Activated CD4-positive, alpha-beta memory T cell treated with anti-CD3 and anti-CD28 coated beads for 36 hours (primary cell): ENCODE data around the gene DNAH12. TPM values are rescaled to one million over a fixed set of nuclear protein-coding genes. Genes with fewer than 3 reads are reported as not detected.
"Not testable (repeated sequence)": the region's sequence is repeated elsewhere in the genome, so short reads cannot be mapped to it uniquely, and the experiment has no call there.

ENCODE experiments used
- CTCF ChIA-PET: fragments of 350-600 bp; sonication (Branson Sonifier 250); formaldehyde crosslinking; loops from one replicate; lab custom pipeline; 2021; ENCODE audit warnings: antibody characterized with exemption, inconsistent platforms; lab: Charles Lee
- POLR2A ChIA-PET: fragments of 350-600 bp; sonication (Branson Sonifier 250); formaldehyde crosslinking; loops from one replicate; lab custom pipeline; 2021; ENCODE audit warnings: antibody characterized with exemption; lab: Charles Lee
- DNase-seq: peaks from one replicate; pipeline ENCODE4 v3.0.0-alpha.2; 2020
- H3K27ac Mint-ChIP-seq: one replicate; pipeline ENCODE4 v1.8.0; 2021; ENCODE audit warnings: mixed read lengths
- H3K27me3 Mint-ChIP-seq: one replicate; pipeline ENCODE4 v1.8.0; 2021; ENCODE audit warnings: mixed read lengths
- H3K36me3 Mint-ChIP-seq: one replicate; pipeline ENCODE4 v1.8.0; 2021; ENCODE audit warnings: mixed read lengths
- H3K4me1 Mint-ChIP-seq: one replicate; pipeline ENCODE4 v1.8.0; 2021; ENCODE audit warnings: low read depth, mixed read lengths
- H3K4me3 Mint-ChIP-seq: one replicate; pipeline ENCODE4 v1.8.0; 2021; ENCODE audit warnings: mild to moderate bottlenecking, mixed read lengths
- H3K9me3 Mint-ChIP-seq: one replicate; pipeline ENCODE4 v1.8.0; 2021; ENCODE audit warnings: mixed read lengths
- intact Hi-C: fragments of 100-400 bp; cut with micrococcal nuclease; formaldehyde crosslinking; loops from one replicate; pipeline ENCODE4 v1.15.1; 2023
- total RNA-seq, 2 experiments: library from RNA; stranded (reverse); gene quantifications; one replicate each; pipeline ENCODE4 v1.2.3, GENCODE V29; 2021

The DNAH12 gene
- total RNA-seq, 2 experiments from 2014 or later, result 0.14 TPM; not detected in 1

DNA sequence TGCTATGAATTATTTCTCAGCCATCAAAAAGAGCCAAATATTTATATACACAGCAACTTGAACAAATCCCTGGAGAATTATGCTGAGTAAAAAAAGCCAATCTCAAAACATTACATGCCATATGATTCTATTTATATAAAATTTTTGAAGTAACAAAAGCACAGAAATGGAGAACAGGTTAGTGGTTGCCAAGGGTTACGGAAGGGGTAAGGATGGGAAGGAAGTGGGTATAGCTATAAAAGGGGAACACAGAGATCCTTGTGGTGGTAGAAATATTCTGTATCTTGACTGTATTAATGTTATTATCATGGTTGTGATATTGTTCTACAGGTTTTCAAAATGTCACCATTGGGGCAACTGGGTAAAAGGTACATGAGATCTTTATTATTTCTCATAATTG is 189.4 kb downstream of the DNAH12 start:
- intact Hi-C loops, result no loop called here
- Mint-ChIP-seq H3K27ac (no peak overlapping the region), H3K9me3 (no peaks in the 10 kb centered on the region), H3K4me3 (no peak overlapping the region), H3K36me3 (no peaks in the 10 kb centered on the region), H3K4me1 (no peaks in the 10 kb centered on the region), H3K27me3 (peaks cover 2% of the 10 kb centered on the region)
- ChIA-PET CTCF (no interaction called here), POLR2A (no interaction called here)
- DNase-seq, result no peak

- H3K4me1 Mint-ChIP-seq, result no peaks in the 10 kb centered on the region
- no peak overlapping the region for H3K27ac Mint-ChIP-seq
- H3K9me3 Mint-ChIP-seq, result no peaks in the 10 kb centered on the region
- intact Hi-C loops, result no loop called here
- H3K4me3 Mint-ChIP-seq, result no peak overlapping the region
- ChIA-PET POLR2A (no interaction called here), CTCF (no interaction called here)
- no peak for DNase-seq
- H3K27me3 Mint-ChIP-seq, result peaks cover 8% of the 10 kb centered on the region
- H3K36me3 Mint-ChIP-seq, result no peaks in the 10 kb centered on the region
Observed at GRCh38 chr3:57350271-57350670, 193.9 kb downstream of the DNAH12 start.

GRCh38 chr3:57339071-57339642 is 205.0 kb downstream of the DNAH12 start:
- H3K9me3 Mint-ChIP-seq, H3K4me3 Mint-ChIP-seq, H3K27ac Mint-ChIP-seq, H3K36me3 Mint-ChIP-seq, intact Hi-C loops, POLR2A ChIA-PET, DNase-seq, H3K4me1 Mint-ChIP-seq: not testable (repeated sequence)
- CTCF ChIA-PET, result interaction anchor here (0.6 kb wide), 1 partner anchor 1959 kb away, joined by 3 read pairs; no protein-coding TSS in a partner anchor
- H3K27me3 Mint-ChIP-seq, result peaks cover 16% of the 10 kb centered on the region

GRCh38 chr3:57338272-57339070 is 205.7 kb downstream of the DNAH12 start:
- CTCF ChIA-PET, intact Hi-C loops, DNase-seq, H3K27ac Mint-ChIP-seq, H3K4me3 Mint-ChIP-seq, H3K4me1 Mint-ChIP-seq, H3K9me3 Mint-ChIP-seq, POLR2A ChIA-PET, H3K36me3 Mint-ChIP-seq: not testable (repeated sequence)
- H3K27me3 Mint-ChIP-seq, result peaks cover 13% of the 10 kb centered on the region

- Mint-ChIP-seq H3K36me3 (no peaks in the 10 kb centered on the region), H3K27me3 (peaks cover 11% of the 10 kb centered on the region), H3K9me3 (no peaks in the 10 kb centered on the region), H3K4me1 (no peaks in the 10 kb centered on the region), H3K4me3 (no peak overlapping the region), H3K27ac (no peak overlapping the region)
- intact Hi-C loops, result no loop called here
- CTCF ChIA-PET, result interaction anchor here (0.8 kb wide), 1 partner anchor 234 kb away, joined by 3 read pairs; no protein-coding TSS in a partner anchor
- POLR2A ChIA-PET, result no interaction called here
- no peak for DNase-seq
Observed at GRCh38 chr3:57335283-57335938, 208.7 kb downstream of the DNAH12 start.

DNA sequence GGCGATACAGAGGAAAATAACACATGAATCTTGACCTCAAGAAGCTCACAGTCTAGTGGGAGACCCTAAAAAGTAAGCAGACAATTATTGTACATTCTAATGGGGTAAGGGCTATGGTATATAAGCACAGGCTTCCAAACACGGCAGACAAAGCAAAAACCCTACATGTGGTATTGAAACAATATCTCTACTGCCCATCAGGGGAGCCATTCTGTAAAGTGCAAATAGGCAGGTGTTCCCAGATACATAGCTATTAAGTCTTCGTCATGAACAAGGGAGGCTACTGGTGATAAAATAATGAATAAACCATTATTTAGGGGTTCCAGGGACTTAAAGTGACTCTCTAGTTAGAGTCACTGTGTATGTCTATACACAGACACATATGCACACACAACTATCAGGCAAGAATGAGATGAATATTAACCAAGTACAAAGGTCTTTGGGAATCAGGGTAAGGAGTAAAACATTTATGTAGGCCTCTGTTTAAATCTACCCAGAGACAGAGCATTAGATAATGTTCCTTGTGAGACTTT is 213.0 kb downstream of the DNAH12 start:
- CTCF ChIA-PET, result no interaction called here
- intact Hi-C loops, result no loop called here
- POLR2A ChIA-PET, result no interaction called here

DNA sequence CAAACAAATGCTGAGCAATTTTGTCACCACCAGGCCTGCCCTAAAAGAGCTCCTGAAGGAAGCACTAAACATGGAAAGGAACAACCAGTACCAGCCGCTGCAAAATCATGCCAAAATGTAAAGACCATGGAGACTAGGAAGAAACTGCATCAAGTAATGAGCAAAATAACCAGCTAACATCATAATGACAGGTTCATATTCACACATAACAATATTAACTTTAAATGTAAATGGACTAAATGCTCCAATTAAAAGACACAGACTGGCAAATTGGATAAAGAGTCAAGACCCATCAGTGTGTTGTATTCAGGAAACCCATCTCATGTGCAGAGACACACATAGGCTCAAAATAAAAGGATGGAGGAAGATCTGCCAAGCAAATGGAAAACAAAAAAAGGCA is 217.6 kb downstream of the DNAH12 start:
- intact Hi-C loops, H3K4me3 Mint-ChIP-seq, H3K27me3 Mint-ChIP-seq, DNase-seq, H3K27ac Mint-ChIP-seq, H3K9me3 Mint-ChIP-seq, H3K36me3 Mint-ChIP-seq, CTCF ChIA-PET, H3K4me1 Mint-ChIP-seq, POLR2A ChIA-PET: not testable (repeated sequence)

More for the DNA sequence above, 213.0 kb downstream of the DNAH12 start:
- Mint-ChIP-seq H3K36me3 (no peaks in the 10 kb centered on the region), H3K4me1 (no peaks in the 10 kb centered on the region), H3K9me3 (peaks cover 3% of the 10 kb centered on the region), H3K27me3 (peaks cover 10% of the 10 kb centered on the region), H3K27ac (no peak overlapping the region), H3K4me3 (no peak overlapping the region)
- DNase-seq, result no peak

GRCh38 chr3:57314204-57314603 is 229.9 kb downstream of the DNAH12 start:
- Mint-ChIP-seq H3K4me3 (no peak overlapping the region), H3K36me3 (no peaks in the 10 kb centered on the region), H3K4me1 (no peaks in the 10 kb centered on the region), H3K27ac (no peak overlapping the region), H3K9me3 (peaks cover 3% of the 10 kb centered on the region), H3K27me3 (peaks cover 30% of the 10 kb centered on the region)
- DNase-seq, result no peak
- CTCF ChIA-PET, result no interaction called here
- POLR2A ChIA-PET, result no interaction called here
- intact Hi-C loops, result no loop called here

GRCh38 chr3:57309769-57310360 is 234.3 kb downstream of the DNAH12 start:
- Mint-ChIP-seq H3K4me1 (no peaks in the 10 kb centered on the region), H3K4me3 (no peak overlapping the region), H3K9me3 (no peaks in the 10 kb centered on the region), H3K27ac (no peak overlapping the region), H3K36me3 (no peaks in the 10 kb centered on the region), H3K27me3 (peaks cover 11% of the 10 kb centered on the region)
- intact Hi-C loops, result no loop called here
- CTCF ChIA-PET, result no interaction called here
- no peak for DNase-seq
- POLR2A ChIA-PET, result no interaction called here

DNA sequence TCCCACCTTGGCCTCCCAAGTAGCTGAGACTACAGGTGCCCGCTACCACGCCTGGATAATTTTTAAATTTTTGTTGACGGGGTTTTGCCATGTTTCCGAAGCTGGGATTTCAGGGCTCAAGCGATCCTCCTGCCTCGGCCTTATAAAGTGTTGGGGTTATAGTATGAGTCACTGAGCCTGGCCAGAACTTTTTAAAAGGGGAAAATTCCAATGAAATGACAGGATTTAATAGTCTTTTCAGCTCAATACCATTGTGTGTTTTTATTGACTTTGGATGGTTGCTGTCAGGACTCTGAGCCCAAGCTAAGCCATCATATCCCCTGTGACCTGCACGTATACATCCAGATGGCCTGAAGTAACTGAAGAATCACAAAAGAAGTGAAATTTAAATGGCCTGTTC is 240.6 kb downstream of the DNAH12 start:
- intact Hi-C loops, DNase-seq, H3K9me3 Mint-ChIP-seq, POLR2A ChIA-PET, H3K4me3 Mint-ChIP-seq, CTCF ChIA-PET, H3K36me3 Mint-ChIP-seq, H3K27ac Mint-ChIP-seq, H3K4me1 Mint-ChIP-seq: not testable (repeated sequence)
- peaks cover 14% of the 10 kb centered on the region for H3K27me3 Mint-ChIP-seq

DNA sequence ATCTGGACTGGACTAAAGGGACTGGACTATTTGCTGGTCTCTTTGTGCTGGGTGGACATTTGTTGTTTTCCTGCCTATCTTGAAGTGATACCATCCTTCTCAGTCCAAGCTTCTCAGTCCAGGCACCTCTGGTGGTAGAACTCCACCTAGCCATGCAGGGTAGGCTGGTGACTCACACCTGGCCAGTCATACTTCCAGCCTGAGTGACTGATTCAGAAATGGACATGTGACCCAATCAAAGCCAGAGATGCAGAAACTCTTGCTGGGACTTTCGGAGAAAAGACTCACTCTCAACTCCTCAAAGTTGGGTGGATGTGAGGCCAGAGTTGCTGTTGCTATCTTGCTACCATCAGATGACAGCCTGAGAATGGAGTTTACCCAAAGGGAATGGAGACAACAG is 246.1 kb downstream of the DNAH12 start:
- Mint-ChIP-seq H3K27ac (no peak overlapping the region), H3K36me3 (no peaks in the 10 kb centered on the region), H3K9me3 (no peaks in the 10 kb centered on the region), H3K4me1 (no peaks in the 10 kb centered on the region), H3K4me3 (no peak overlapping the region), H3K27me3 (peaks cover 15% of the 10 kb centered on the region)
- intact Hi-C loops, result no loop called here
- CTCF ChIA-PET, result interaction anchor here (0.7 kb wide), 1 partner anchor 128 kb away, joined by 4 read pairs; no protein-coding TSS in a partner anchor
- POLR2A ChIA-PET, result no interaction called here
- peak; percentile 41 for DNase-seq
